ENCODE measurements around the gene USP8. TPM values are rescaled to one million over a fixed set of nuclear protein-coding genes. Genes with fewer than 3 reads are reported as not detected.
"Not testable (repeated sequence)": the region's sequence is repeated elsewhere in the genome, so short reads cannot be mapped to it uniquely, and the experiment has no call there.

Gene USP8
- total RNA-seq, 1 donor from 2014 or later, result 78.8 TPM

DNA sequence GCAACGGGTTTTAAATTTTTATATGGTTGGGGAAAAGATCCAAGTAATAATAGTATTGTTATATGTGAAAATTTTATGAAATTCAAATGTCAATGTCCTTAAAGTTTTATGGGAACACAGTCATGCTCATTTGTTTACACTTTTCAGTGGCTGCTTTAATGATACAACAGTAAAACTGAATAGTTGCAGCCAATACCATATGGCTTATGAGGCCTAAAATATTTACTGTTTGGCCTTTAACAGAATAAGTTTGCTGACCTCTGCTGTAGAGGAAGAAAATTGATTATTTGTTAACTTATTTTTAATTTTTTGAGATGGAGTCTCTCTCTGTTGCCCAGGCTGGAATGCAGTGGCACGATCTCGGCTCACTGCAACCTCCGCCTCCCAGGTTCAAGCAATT lies 77.6 kb downstream of the USP8 start:
- H3K27ac Mint-ChIP-seq, result no peak overlapping the region
- Histone ChIP-seq H3K36me3 (peaks cover 24% of the 10 kb centered on the region), H3F3A (ENCODE audit: low read depth) (no peaks in the 10 kb centered on the region), H4K20me1 (ENCODE audit: low read depth) (peaks cover 4% of the 10 kb centered on the region), H3K4me3 (no peak overlapping the region), H3K4me1 (peaks cover 8% of the 10 kb centered on the region), H3K27me3 (no peaks in the 10 kb centered on the region), H3K9ac (no peak overlapping the region), H3K27ac (no peak overlapping the region), H2AFZ (replicated peaks) (no peak overlapping the region), H3K79me2 (ENCODE audit: low read depth) (no peaks in the 10 kb centered on the region), H3K9me3 (ENCODE audit: low read depth) (no peaks in the 10 kb centered on the region), H3K4me2 (no peak overlapping the region)
- no peak overlapping the region for H3K4me3 Mint-ChIP-seq
- H3K36me3 Mint-ChIP-seq, result peaks cover 18% of the 10 kb centered on the region
- H3K9me3 Mint-ChIP-seq, result no peaks in the 10 kb centered on the region
- no peak for DNase-seq (ENCODE audit: low spot score)
- TF ChIP-seq CTCF (IDR thresholded peaks at IDR 0.05) (no peak), EZH2phosphoT487 (IDR thresholded peaks at IDR 0.05) (no peak), EZH2 (IDR thresholded peaks at IDR 0.05) (no peak)
- H3K27me3 Mint-ChIP-seq (ENCODE audit: insufficient read depth, low read depth), result no peaks in the 10 kb centered on the region
- peaks cover 9% of the 10 kb centered on the region for H3K4me1 Mint-ChIP-seq

DNA sequence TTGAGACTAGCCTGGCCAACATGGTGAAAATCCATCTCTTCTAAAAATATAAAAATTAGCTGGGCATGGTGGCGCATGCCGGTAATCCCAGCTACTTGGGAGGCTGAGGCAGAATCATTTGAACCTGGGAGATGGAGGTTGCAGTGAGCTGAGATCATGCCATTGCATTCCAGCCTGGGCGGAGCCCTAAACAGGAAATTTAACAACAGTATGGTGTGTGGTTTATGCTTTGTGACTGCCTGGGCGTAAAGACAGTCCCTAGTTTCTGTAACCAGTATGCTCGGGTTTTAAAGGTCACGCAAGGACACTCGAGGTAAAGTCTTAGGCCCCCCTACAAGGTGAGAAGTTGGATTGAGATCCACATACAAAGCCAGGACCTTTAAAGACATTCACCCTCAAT lies 78.9 kb downstream of the USP8 start:
- DNase-seq (ENCODE audit: low spot score), result peak; percentile 2
- H3K4me2 ChIP-seq, result no peak overlapping the region
- no peak overlapping the region for H2AFZ ChIP-seq (replicated peaks)
- H3F3A ChIP-seq (ENCODE audit: low read depth), result no peaks in the 10 kb centered on the region
- no peak overlapping the region for H3K27ac ChIP-seq
- no peaks in the 10 kb centered on the region for H3K79me2 ChIP-seq (ENCODE audit: low read depth)
- no peak overlapping the region for H3K27ac Mint-ChIP-seq
- H3K4me1 ChIP-seq, result peaks cover 8% of the 10 kb centered on the region
- peaks cover 18% of the 10 kb centered on the region for H3K36me3 ChIP-seq
- peaks cover 4% of the 10 kb centered on the region for H4K20me1 ChIP-seq (ENCODE audit: low read depth)
- no peak overlapping the region for H3K4me3 ChIP-seq
- no peaks in the 10 kb centered on the region for H3K9me3 Mint-ChIP-seq
- H3K4me1 Mint-ChIP-seq, result peaks cover 9% of the 10 kb centered on the region
- H3K27me3 Mint-ChIP-seq (ENCODE audit: insufficient read depth, low read depth), result no peaks in the 10 kb centered on the region
- no peaks in the 10 kb centered on the region for H3K9me3 ChIP-seq (ENCODE audit: low read depth)
- H3K36me3 Mint-ChIP-seq, result peaks cover 18% of the 10 kb centered on the region
- H3K27me3 ChIP-seq, result no peaks in the 10 kb centered on the region
- TF ChIP-seq EZH2phosphoT487 (IDR thresholded peaks at IDR 0.05) (no peak), CTCF (IDR thresholded peaks at IDR 0.05) (no peak)
- H3K4me3 Mint-ChIP-seq, result no peak overlapping the region
- H3K9ac ChIP-seq, result no peak overlapping the region

- not testable (repeated sequence) for H3K9me3 Mint-ChIP-seq, H3K36me3 Mint-ChIP-seq
Observed at GRCh38 chr15:50505656-50506055, 81.5 kb downstream of the USP8 start.

DNA sequence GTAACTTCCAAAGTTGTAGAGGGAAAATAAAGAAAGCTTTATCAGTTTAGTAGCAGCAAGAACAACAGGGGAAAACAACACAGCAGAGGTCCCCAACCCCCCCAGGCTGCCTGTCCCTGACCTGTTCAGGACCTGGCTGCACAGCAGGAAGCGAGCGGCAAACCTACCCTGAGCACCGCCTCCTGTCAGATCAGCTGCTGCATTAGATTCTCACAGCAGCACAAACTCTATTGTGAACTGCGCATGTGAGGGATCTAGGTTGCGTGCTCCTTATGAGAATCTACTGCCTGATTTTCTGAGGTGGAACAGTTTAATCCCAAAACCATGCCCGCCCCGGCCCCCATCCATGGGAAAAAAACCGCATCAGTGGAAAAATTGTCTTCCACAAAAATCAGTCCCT lies 81.9 kb downstream of the USP8 start:
- Histone ChIP-seq H4K20me1 (ENCODE audit: low read depth) (peaks cover 4% of the 10 kb centered on the region), H3K79me2 (ENCODE audit: low read depth) (no peaks in the 10 kb centered on the region), H3K4me1 (peaks cover 8% of the 10 kb centered on the region), H3K27ac (no peak overlapping the region), H3K9me3 (ENCODE audit: low read depth) (no peaks in the 10 kb centered on the region), H3F3A (ENCODE audit: low read depth) (no peaks in the 10 kb centered on the region), H3K36me3 (no peaks in the 10 kb centered on the region), H3K9ac (no peak overlapping the region), H2AFZ (replicated peaks) (no peak overlapping the region), H3K4me3 (no peak overlapping the region), H3K27me3 (no peaks in the 10 kb centered on the region), H3K4me2 (peak overlapping the region; percentile 49)
- Mint-ChIP-seq H3K4me1 (peaks cover 9% of the 10 kb centered on the region), H3K27me3 (ENCODE audit: insufficient read depth, low read depth) (no peaks in the 10 kb centered on the region), H3K4me3 (no peak overlapping the region), H3K27ac (no peak overlapping the region), H3K36me3 (peaks cover 5% of the 10 kb centered on the region), H3K9me3 (no peaks in the 10 kb centered on the region)
- TF ChIP-seq EZH2 (IDR thresholded peaks at IDR 0.05) (no peak), EZH2phosphoT487 (IDR thresholded peaks at IDR 0.05) (no peak), CTCF (IDR thresholded peaks at IDR 0.05) (no peak)
- peak; percentile 62 for DNase-seq (ENCODE audit: low spot score)

More at GRCh38 chr15:50505656-50506055, 81.5 kb downstream of the USP8 start:
- not testable (repeated sequence) for H3K4me3 Mint-ChIP-seq; DNase-seq (ENCODE audit: low spot score); H3K9ac ChIP-seq; H3K27ac Mint-ChIP-seq; H3K27ac ChIP-seq; H3K9me3 ChIP-seq (ENCODE audit: low read depth); H4K20me1 ChIP-seq (ENCODE audit: low read depth); H3K4me3 ChIP-seq; H3K4me1 Mint-ChIP-seq; H3F3A ChIP-seq (ENCODE audit: low read depth); H3K27me3 Mint-ChIP-seq (ENCODE audit: insufficient read depth, low read depth); H3K27me3 ChIP-seq; H3K4me1 ChIP-seq; H3K36me3 ChIP-seq; H3K79me2 ChIP-seq (ENCODE audit: low read depth); H2AFZ ChIP-seq (replicated peaks)
- peak overlapping the region; percentile 49 for H3K4me2 ChIP-seq

Data from neural progenitor cell (in vitro differentiated cells).